Measurements from ENCODE around the gene KCNT1.

KCNT1 gene

GRCh38 chr9:135728436-135729110, 26.6 kb downstream of the KCNT1 start:
- DNase-seq: no peak

- DNase-seq: no peak
Observed at GRCh38 chr9:135729480-135729879, 27.5 kb downstream of the KCNT1 start.

GRCh38 chr9:135731454-135731853, 29.5 kb downstream of the KCNT1 start:
- DNase-seq: no peak

GRCh38 chr9:135732569-135733257, 30.7 kb downstream of the KCNT1 start:
- no peak for DNase-seq

- no peak for DNase-seq
Observed at GRCh38 chr9:135734616-135735144, 32.7 kb downstream of the KCNT1 start.

GRCh38 chr9:135736272-135736978, 34.4 kb downstream of the KCNT1 start:
- no peak for DNase-seq

GRCh38 chr9:135736979-135737839, 35.2 kb downstream of the KCNT1 start:
- DNase-seq: no peak

GRCh38 chr9:135737840-135738521, 36.0 kb downstream of the KCNT1 start:
- no peak for DNase-seq

- no peak for DNase-seq
Observed at GRCh38 chr9:135739271-135740220, 37.6 kb downstream of the KCNT1 start.

- DNase-seq: no peak
Observed at GRCh38 chr9:135741276-135742219, 39.6 kb downstream of the KCNT1 start.

- no peak for DNase-seq
Observed at GRCh38 chr9:135743021-135743420, 41.0 kb downstream of the KCNT1 start.

- no peak for DNase-seq
Observed at GRCh38 chr9:135743546-135744332, 41.8 kb downstream of the KCNT1 start.

GRCh38 chr9:135744333-135745070, 42.5 kb downstream of the KCNT1 start:
- no peak for DNase-seq

GRCh38 chr9:135745189-135745588, 43.2 kb downstream of the KCNT1 start:
- DNase-seq: no peak

- no peak for DNase-seq
Observed at GRCh38 chr9:135745686-135746324, 43.8 kb downstream of the KCNT1 start.

GRCh38 chr9:135746565-135746964, 44.6 kb downstream of the KCNT1 start:
- no peak for DNase-seq

- DNase-seq: no peak
Observed at GRCh38 chr9:135747311-135747710, 45.3 kb downstream of the KCNT1 start.

GRCh38 chr9:135748676-135749075, 46.7 kb downstream of the KCNT1 start:
- no peak for DNase-seq
